AML-193 (cell line): ENCODE results near the gene LHB.
A peak's percentile ranks its signal among the peaks of the same experiment; 100 is the strongest.
"Not testable (repeated sequence)": the region's sequence is repeated elsewhere in the genome, so short reads cannot be mapped to it uniquely, and the experiment has no call there.

ENCODE experiments used
- DNase-seq, 2 experiments: peaks; one replicate each; lab custom pipeline; 2025; lab: John Stamatoyannopoulos, UW

Gene LHB

DNA sequence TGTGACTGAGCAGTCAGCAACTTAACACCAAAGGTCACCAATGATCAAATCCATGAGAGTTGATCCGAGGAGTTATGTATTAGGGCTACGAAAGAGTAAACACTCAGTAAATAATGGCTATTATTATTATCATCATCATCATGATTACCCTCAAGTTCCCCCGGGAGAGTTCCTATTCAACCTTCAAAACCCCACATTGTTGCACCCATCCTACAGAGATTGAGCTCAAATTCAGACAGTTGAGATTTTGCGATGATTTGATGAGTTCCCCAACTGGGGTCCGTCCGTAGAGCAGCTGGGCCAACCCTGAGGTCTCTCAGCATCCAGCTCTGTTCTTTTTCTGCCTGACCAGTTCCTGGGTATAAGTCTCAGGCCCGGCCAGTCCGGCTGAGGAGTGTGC lies 21.2 kb upstream of the LHB start:
- DNase-seq = not testable (repeated sequence)

GRCh38 chr19:49036815-49037214 lies 19.9 kb upstream of the LHB start, which contains the start of gene CGB1:
TSS of gene CGB1 (minus strand) at chr19:49036895. CDS start at chr19:49036711, 184 bp downstream.
- DNase-seq = not testable (repeated sequence)

DNA sequence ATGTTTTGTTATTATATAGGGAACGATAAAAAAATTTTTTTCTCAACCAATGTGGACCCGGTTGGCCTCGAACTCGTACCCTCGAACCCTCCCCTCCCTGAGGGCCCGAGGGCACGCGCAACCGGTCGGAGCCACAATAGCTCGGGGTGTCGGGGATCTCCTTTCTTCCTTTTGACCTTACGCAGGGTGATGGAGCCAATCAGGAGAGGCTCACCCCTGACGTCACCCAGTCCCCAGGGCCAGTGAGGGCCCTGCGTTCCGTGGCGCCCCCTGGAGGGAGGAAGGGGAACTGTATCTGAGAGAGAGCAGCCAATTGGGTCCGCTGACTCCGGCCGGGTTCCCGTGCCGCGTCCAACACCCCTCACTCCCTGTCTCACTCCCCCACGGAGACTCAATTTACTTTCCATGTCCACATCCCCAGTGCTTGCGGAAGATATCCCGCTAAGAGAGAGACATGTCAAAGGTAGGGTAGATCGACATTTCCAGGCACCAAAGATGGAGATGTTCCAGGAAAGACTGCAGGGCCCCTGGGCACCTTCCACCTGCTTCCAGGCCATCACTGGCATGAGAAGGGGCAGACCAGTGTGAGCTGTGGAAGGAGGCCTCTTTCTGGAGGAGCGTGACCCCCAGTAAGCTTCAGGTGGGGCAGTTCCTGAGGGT lies 14.9 kb upstream of the LHB start, which contains the start of gene CGB2:
Gene CGB2, plus strand, starts transcription at position 249 of the 660 bp plus-strand sequence. Its CDS starts 206 bp downstream, at position 455.
- not testable (repeated sequence) for DNase-seq

GRCh38 chr19:49030323-49030722 lies 13.4 kb upstream of the LHB start:
- DNase-seq = not testable (repeated sequence)

- not testable (repeated sequence) for DNase-seq
Measured at GRCh38 chr19:49029749-49030148, 12.9 kb upstream of the LHB start.

DNA sequence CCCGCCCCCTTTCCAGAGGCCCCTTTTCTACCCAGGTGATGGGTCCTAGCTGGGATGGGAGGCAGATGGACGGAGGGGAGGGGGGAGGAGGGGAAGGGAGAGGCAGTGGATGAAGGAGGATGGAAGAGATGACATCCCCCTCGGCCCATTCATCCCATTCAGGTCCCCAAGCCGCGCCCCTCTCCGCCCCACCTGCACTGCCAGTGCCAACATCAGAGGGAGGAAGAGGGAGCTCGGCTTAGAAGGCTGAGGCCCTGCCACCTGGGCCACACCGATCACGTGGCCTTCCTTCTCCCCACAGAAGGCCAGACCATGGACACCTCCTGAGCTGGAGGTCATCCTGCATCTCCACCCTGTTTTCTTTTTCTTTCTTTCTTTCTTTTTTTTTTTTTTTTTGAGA lies 11.8 kb upstream of the LHB start:
- DNase-seq = not testable (repeated sequence)

GRCh38 chr19:49025599-49025998 lies 8.7 kb upstream of the LHB start:
- not testable (repeated sequence) for DNase-seq

- DNase-seq = not testable (repeated sequence)
Measured at GRCh38 chr19:49025088-49025487, 8.2 kb upstream of the LHB start.

DNA sequence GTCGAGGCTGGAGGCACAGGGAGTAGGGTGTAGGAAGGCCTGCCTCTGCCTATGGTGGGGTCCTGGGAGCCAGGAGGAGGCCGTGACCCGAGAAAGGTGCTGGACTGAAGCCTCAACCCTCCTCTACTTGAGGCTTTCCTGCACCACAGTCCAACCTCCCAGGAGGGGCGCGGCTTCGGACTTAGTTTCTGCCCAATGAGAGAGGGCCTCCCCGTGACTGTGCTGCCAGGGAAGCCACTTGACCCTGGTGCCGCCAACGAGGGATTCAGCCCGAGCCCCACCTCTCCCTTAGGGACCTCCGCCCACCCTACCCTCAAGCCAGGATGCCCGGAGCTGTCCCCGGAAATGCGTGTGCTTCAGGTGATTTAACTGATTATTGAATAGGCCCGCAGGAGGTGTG lies 7.3 kb upstream of the LHB start, which contains the start of gene CGB3:
Gene CGB3, minus strand, starts transcription at position 101 of the 400 bp plus-strand sequence. CDS start 362 bp downstream, outside the sequence.
- DNase-seq = not testable (repeated sequence)

DNA sequence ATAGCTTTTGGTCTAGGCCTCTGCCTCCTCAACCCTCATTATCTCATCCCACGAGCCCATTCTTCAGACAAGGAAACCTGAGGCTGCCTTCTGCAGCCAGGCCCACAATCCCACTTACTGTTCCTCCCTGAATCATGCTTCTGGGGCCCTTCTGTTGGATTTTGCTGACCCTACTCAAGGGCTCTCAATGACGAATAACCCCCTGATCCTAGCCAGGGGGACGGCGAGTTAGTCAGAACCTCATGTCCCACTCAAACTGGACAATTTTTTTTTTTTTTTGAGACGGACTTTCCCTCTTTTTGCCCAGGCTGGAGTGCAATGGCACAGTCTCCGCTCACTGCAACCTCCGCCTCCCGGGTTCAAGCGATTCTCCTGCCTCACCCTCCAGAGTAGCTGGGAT lies 5.2 kb upstream of the LHB start:
- DNase-seq = no peak

DNA sequence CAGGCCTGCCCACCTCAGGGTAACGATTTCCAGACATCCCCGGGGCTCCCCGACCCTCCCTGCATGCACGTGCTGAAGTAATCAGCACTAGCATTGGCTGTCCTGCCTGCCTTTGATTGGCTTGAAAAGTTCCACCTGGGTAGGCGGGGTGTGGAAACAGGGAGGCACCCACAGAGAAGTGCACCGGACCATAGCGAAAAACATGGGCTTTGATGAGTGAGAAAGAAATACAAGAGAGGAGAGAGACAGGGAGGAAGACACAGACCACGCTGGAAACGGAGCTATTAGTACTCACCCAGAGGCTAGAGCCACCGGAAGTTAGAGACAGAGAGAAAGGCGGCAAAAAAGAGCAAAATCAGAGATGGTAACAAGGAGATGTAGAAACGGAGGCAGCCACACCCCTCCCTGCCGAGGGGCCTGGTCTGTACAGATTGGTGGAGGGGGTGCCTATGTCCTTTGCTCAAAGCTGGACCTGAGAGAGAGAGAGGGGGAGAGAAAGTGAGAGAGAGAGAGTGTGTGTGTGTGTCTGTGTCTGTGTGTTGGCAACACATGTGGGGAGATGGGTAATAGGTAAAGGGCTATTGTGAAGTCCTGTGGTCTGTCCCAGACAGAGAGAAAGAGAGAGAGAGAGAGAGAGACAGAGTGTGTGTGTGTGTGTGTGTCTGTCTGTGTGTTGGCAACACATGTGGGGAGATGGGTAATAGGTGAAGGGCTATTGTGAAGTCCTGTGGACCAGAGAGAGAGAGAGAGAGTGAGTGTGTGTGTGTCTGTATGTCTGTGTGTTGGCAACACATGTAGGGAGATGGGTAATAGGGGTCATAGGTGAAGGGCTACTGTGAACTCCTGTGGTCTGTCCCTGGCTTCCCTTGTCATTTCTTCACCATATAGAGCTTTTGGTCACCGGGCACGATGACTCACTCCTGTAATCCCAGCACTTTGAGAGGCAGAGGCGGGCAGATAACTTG lies 4.3 kb upstream of the LHB start:
- DNase-seq = peak in 1 of 2 experiments; percentile 29

DNA sequence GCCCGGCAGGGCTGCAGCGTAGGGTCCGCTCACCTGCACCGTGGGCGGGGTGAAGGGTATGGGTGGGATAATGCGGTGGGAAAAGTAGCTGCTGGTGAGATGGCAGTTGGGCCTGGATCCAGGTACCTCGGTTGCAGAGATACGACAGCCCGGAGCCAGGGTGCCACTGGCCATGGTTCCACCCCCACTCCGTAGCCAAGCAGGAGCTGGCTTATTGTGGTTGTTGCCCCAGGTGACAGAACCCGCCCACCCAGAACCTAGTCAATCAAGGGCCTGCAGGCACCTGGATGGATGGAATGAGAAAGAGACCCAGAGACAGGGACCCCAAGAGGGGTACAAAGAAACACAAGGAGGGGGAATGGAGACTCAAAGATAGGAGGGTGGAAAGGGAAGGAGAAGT lies 3.5 kb upstream of the LHB start:
- no peak for DNase-seq

DNA sequence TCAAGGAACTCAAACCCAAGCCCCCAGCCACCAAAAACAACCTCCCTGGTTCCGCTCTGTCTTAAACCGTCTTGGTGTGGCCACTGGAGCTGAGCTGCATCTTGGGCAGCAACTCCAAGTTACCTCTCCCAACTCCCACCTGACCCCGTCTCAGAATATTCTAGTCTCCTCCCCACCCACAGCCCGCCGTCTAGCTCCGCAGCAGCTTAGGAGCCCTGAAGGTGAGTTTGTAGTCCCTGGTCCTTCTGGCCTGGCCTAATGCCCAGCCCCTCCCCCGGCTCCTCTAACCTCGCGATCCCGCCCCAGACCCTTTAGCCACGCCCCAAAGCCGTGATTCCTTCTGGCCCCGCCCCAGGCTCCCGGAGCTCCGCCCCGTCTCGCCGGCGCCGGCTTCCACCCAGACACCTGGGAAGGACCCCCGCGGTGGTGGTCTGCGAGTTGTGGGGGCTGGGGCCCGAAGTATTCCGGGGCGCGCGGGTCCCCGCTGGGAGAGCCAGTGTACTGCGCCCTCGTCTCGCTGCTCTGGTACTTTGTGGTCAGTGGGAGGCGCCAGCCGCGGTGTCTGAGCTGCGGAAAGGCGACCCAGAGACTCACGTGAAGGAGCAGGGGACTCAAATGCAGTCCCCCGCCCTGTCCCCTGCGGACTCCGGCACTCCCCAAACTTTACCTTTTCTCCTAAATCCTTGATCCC lies 2.5 kb upstream of the LHB start:
- DNase-seq = no peak

GRCh38 chr19:49018388-49019241 lies 1.7 kb upstream of the LHB start:
- not testable (repeated sequence) for DNase-seq

DNA sequence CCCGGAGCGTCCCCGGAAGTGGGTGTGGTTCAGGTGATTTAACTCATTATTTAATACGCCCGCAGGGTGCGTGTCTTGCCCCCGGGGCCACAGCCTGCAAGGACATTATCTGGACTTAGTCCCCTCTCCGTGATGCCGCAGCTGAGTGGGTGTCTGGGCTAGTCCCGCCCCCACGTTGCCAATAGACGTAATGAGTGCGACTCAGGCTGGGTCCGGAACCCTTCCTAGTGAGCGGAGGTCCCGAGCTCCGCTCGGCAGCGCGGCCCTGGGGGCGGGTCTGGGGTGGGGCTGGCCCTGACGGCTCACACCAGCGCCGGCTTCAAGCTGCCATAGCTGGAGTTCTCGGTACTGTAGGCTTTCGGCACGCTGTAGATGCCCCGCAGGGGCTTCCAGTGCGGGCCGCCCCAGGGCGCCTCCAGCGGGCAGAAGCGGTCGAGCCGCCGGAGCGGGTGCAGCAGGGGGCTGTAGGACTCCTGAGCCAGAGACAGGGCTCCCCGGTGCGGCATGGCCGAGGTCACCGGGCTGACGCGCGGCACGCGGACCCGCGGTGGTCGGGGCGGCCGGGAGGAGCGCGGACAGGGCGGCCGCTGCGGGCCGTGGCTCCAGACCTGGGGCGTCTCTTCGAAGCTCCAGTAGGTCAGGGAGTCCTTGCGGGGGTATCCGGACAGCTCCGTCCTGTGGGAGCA lies 918 bp upstream of the LHB start:
- no peak for DNase-seq

DNA sequence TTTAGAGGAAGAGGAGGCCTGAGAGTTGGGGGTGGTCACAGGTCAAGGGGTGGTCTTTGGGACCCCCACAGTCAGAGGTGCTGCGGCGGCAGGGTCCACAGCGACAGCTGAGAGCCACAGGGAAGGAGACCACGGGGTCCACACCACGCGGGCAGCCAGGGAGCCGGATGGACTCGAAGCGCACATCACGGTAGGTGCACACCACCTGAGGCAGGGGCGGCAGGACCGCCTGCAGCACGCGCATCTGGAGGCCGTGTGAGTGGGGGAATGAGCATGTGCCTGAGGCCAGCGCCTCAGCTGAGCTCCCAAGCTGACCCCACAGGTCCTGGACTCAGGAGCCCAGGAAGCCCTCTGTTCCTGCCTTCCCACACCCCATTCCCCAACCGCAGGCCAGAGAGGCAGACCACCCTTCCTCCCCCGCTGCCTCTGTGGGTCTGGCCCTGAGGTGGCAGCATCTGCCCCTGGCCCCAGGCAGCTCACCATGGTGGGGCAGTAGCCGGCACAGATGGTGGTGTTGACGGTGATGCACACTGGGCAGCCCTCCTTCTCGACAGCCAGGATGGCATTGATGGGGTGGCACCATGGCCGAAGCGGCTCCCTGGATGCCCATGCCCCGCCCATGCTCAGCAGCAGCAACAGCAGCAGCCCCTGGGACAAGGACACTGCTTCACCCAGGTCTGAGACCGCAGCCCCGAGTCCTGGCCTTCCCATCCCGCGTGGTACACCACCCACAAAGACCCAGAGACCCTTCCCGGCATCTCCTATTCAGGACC lies 638 bp downstream of the LHB start:
- no peak for DNase-seq

GRCh38 chr19:49014870-49015255 lies 2.0 kb downstream of the LHB start:
- no peak for DNase-seq

GRCh38 chr19:49014123-49014869 lies 2.6 kb downstream of the LHB start:
- DNase-seq = no peak

- DNase-seq = no peak
Measured at GRCh38 chr19:49011194-49011593, 5.7 kb downstream of the LHB start.
